Natural killer cell treated with Interleukin-12 subunit alpha and Interleukin-12 subunit beta and Interleukin-15 and Interleukin-18, amount 100 ng/mL, for 72 hours (primary cell): ENCODE results near the gene MMP10. TPM values are rescaled to one million over a fixed set of nuclear protein-coding genes. Genes with fewer than 3 reads are reported as not detected.
"Not testable (repeated sequence)": the region's sequence is repeated elsewhere in the genome, so short reads cannot be mapped to it uniquely, and the experiment has no call there.

Experiments
- ATAC-seq, 2 donors: fragments of 150-1000 bp; cut with Tn5 transposase in 1 of 2; sonication (Bioruptor Pico), chemical (Tn5 transposase) in 1 of 2; 2 replicates each; pipeline ENCODE4 v1.10.0; 2021
- DNase-seq: peaks from one replicate; pipeline ENCODE4 v3.0.0; 2022; ENCODE audit warnings: low spot score
- H3K27ac Mint-ChIP-seq, 2 donors: 1 replicate in 1 of 2; 2 replicates in 1 of 2; pipeline ENCODE4 v1.8.0; 2022; ENCODE audit warnings: mixed read lengths in 2 of 2, mild to moderate bottlenecking in 1 of 2, moderate library complexity in 1 of 2
- H3K27me3 Mint-ChIP-seq, 2 donors: 1 replicate in 1 of 2; 2 replicates in 1 of 2; pipeline ENCODE4 v1.8.0; 2022; ENCODE audit warnings: mixed read lengths in 2 of 2
- H3K36me3 Mint-ChIP-seq: one replicate; pipeline ENCODE4 v1.8.0; 2022; ENCODE audit warnings: mixed read lengths
- H3K4me1 Mint-ChIP-seq, 2 donors: 1 replicate in 1 of 2; 2 replicates in 1 of 2; pipeline ENCODE4 v1.8.0; 2022; ENCODE audit warnings: low read depth in 2 of 2, mixed read lengths in 2 of 2, mild to moderate bottlenecking in 1 of 2
- H3K4me3 Mint-ChIP-seq: one replicate; pipeline ENCODE4 v1.8.0; 2022; ENCODE audit warnings: mixed read lengths
- H3K9me3 Mint-ChIP-seq: 2 replicates; pipeline ENCODE4 v1.8.0; 2022; ENCODE audit warnings: mixed read lengths
- total RNA-seq, 2 donors: library from RNA; stranded (reverse); gene quantifications; one replicate each; pipeline ENCODE4 v1.2.3, GENCODE V29; 2022

The MMP10 gene
- total RNA-seq, 2 donors from 2014 or later = not detected

DNA sequence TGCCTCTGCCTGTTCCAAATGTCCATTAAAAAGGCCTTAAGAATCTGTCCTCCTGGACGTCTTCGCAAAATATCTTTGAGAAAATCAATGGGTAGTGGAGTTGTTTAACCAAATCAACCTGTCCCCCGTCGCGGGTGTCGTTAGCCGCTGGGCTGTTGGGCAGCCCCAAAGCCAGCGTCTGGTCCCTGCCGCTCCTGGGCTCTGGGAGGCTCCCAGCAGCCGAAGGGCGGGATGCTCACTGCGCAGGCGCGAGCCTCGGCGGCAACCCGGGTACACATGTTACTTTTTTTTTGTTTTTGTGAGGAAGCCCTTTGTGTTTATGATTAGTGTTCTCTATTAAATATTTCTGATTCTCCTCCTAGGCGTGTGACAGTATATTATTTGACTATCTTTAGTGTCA lies 12.6 kb downstream of the MMP10 start:
- ATAC-seq (no peak), DNase-seq (no peak)
- Mint-ChIP-seq H3K4me3 (no peak overlapping the region), H3K36me3 (no peaks in the 10 kb centered on the region), H3K4me1 (no peaks in the 10 kb centered on the region), H3K27ac (no peak overlapping the region), H3K27me3 (peaks cover 10 to 23% of the 10 kb centered on the region in 2 donors), H3K9me3 (peaks cover 3% of the 10 kb centered on the region)

DNA sequence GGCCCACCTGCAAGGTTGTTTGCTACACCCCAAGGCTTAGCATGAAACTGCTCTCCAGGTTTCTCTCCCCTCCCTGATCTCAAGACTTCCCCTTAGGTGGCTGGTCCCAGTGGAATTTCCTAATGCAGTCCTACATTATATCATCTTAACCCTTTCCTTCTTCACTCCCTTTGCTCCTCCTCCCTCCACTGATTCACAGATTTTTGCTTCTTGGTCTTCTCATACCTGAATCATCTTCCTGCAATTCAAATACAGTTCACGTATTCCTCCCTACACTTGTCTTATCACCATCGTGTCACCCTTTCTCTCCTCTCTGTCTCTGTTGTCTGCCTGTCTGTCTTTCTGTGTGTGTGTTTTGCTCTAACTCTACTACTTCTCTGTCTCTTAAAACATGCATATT lies 17.0 kb downstream of the MMP10 start:
- peaks cover 0 to 2% of the 10 kb centered on the region in 2 donors for H3K4me1 Mint-ChIP-seq
- peaks cover 9 to 14% of the 10 kb centered on the region in 2 donors for H3K27me3 Mint-ChIP-seq
- H3K4me3 Mint-ChIP-seq = no peak overlapping the region
- H3K27ac Mint-ChIP-seq = no peak overlapping the region
- H3K36me3 Mint-ChIP-seq = no peaks in the 10 kb centered on the region
- H3K9me3 Mint-ChIP-seq = peaks cover 5% of the 10 kb centered on the region
- DNase-seq (no peak), ATAC-seq (no peak)

DNA sequence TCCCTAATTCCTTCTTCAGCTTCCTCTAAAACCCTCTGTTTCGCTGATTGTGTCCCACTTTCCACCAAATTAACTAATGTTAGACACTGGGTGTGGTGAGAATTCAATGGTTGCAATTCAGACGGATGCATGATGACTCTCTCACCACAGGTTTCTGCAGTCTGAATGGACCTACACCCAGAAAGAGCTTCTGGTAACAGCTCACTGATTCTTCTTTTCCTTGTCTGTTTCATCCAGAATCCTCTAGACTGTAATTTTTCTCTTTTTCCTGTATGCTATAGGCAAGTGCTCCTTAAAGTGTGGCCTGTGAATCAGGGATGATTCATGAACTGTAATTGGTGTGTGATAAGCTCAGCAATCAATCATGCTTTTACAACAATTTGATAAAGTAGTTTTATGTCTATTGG lies 18.1 kb downstream of the MMP10 start:
- ATAC-seq = no peak
- no peak overlapping the region for H3K4me3 Mint-ChIP-seq

DNA sequence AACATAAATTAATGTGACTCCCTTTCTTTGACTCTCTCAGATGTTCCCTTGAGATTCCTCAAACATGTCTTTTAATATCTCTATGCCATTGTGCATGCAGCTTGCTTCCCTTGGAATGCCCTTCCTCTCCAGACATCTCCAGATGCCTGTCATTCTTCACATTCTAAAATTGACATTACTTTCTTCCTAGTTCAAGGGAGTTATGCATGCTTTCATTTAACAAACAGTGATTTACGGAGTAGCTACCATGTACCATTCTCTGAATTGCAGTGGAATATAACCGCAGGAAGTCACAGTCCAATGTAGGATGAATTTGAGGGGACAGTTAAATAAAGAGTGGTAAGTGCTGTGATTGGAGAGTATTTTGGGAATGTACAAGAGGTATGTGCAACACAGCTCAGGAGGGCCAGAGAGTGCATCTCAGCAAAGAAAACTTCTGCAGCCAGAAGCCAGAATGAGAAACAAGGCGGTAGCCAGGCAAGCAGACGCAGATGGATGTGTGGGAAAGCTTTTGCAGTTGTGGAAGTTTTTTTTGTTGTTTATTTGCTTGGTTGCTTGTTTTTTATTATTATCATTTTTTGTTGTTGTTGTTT lies 18.7 kb downstream of the MMP10 start:
- peaks cover 6% of the 10 kb centered on the region for H3K9me3 Mint-ChIP-seq
- peaks cover 0 to 5% of the 10 kb centered on the region in 2 donors for H3K4me1 Mint-ChIP-seq
- H3K27me3 Mint-ChIP-seq = peaks cover 11 to 24% of the 10 kb centered on the region in 2 donors
- no peak overlapping the region for H3K27ac Mint-ChIP-seq
- H3K4me3 Mint-ChIP-seq = no peak overlapping the region
- ATAC-seq (no peak), DNase-seq (no peak)
- H3K36me3 Mint-ChIP-seq = no peaks in the 10 kb centered on the region

More for the DNA sequence above, 18.1 kb downstream of the MMP10 start:
- Mint-ChIP-seq H3K27ac (no peak overlapping the region), H3K4me1 (peaks cover 0 to 5% of the 10 kb centered on the region in 2 donors), H3K36me3 (no peaks in the 10 kb centered on the region), H3K9me3 (peaks cover 6% of the 10 kb centered on the region), H3K27me3 (peaks cover 9 to 18% of the 10 kb centered on the region in 2 donors)
- no peak for DNase-seq

DNA sequence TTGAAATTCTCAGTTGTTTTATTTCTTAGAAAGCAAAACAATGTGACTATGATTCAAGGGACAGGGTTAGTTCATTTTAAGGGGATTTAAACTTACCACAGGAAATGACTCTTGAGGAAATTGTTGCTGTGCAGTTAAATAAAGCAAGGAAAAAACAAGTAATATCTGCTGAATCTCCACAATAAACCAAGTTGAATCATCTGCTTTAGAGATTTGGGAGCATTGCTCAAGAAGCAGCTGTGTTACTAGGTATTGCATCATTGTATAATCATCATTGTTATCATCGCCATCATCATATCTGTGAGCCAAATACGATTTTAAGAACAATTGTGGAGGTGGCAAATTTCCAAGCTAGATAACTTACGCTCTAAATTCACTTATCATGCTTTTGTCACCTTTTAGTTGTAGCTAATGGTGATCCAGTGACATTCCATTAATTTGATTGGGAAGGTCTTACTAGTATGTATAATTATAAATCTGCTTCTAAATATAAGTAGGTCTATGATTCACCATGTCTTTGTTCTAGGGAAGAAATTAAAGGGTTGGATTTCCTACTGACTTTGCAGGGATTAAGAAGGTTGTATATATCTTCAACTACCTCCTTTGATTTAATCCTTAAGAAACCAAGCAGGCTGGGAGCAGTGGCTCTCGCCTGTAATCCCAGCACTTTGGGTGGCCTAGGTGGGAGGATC lies 19.9 kb downstream of the MMP10 start:
- Mint-ChIP-seq H3K9me3 (peaks cover 6% of the 10 kb centered on the region), H3K36me3 (no peaks in the 10 kb centered on the region), H3K4me1 (peaks cover 0 to 5% of the 10 kb centered on the region in 2 donors), H3K27ac (no peak overlapping the region), H3K4me3 (no peak overlapping the region), H3K27me3 (peaks cover 11 to 30% of the 10 kb centered on the region in 2 donors)
- no peak for DNase-seq
- no peak for ATAC-seq

DNA sequence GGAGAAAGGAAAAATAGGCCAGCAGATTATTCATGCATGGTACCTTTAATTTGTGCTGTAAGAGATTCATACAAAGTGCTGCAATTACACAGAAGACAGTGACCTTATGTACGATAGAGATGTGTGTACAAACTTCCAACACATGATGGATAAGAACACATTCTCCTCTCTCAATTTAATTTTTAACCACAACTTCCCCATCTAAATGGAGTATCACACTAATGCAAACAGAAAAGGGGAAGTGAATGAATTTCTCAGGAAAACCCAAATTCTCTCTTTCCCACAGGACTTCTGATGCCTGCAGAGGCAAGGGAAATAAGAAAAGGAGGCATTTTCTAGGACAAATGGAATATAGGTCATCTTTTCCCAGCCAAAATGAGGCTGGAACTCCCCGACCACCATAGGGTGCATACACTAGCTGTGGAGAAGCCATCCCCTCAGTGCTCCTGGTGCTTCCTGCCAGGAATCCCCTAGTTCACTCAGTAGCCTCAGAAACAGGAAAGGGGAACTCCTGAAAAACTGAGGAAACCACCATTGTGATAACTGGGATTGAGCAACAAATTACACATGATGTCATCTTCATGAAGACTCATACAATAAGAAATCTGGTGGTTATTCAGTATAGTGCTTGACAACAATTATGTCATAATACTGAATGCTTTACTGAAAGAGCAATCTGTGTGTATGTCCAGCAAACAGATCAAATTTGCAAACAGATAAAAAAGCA lies 22.4 kb downstream of the MMP10 start:
- Mint-ChIP-seq H3K27me3 (peaks cover 12 to 30% of the 10 kb centered on the region in 2 donors), H3K9me3 (peaks cover 4% of the 10 kb centered on the region), H3K4me3 (no peak overlapping the region), H3K4me1 (peaks cover 0 to 5% of the 10 kb centered on the region in 2 donors), H3K27ac (no peak overlapping the region), H3K36me3 (no peaks in the 10 kb centered on the region)
- ATAC-seq (no peak), DNase-seq (no peak)

DNA sequence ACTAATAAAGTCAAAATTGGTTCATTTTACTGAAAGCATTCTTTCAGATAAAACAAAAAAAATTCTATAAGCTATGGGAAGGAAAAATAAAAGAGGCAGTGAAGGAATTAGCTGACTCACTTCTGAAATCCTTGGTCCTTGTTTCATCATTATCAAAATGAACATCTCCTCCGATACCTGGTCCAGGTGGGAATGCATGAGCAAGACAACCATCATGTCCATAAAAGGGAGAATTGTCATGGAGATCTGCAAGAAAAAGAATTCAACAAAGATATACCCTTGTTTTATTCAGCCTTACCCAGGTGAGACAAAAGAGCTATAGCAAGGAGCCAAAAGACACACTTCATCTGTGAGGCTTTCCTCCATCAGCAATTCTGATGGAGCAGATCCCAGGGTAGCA lies 27.2 kb downstream of the MMP10 start:
- H3K36me3 Mint-ChIP-seq = no peaks in the 10 kb centered on the region
- peaks cover 14 to 41% of the 10 kb centered on the region in 2 donors for H3K27me3 Mint-ChIP-seq
- peaks cover 0 to 1% of the 10 kb centered on the region in 2 donors for H3K4me1 Mint-ChIP-seq
- ATAC-seq (no peak), DNase-seq (no peak)
- H3K27ac Mint-ChIP-seq = no peak overlapping the region
- no peak overlapping the region for H3K4me3 Mint-ChIP-seq
- H3K9me3 Mint-ChIP-seq = peaks cover 9% of the 10 kb centered on the region

DNA sequence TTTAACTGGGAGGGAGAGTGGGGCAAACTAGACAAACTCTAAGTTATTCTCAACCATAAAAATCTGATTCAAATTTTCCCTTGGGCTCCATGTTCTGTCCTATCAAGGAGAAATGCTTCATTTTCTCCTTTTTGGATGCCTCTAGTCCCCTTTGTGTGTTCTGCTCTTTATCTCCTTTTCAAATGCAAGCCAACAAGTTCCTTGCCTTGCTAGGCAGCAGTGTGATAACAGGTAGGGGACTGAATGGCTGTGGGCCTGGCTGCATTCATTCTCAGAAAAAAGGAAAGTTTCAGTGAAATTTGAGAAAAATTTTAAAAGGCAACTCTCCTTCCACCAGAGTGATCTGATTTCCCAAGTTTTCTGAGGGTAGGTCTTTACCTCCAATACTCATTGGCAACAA lies 28.8 kb downstream of the MMP10 start:
- no peaks in the 10 kb centered on the region for H3K36me3 Mint-ChIP-seq
- H3K27ac Mint-ChIP-seq = no peak overlapping the region
- peaks cover 12 to 42% of the 10 kb centered on the region in 2 donors for H3K27me3 Mint-ChIP-seq
- ATAC-seq (no peak), DNase-seq (no peak)
- H3K9me3 Mint-ChIP-seq = peaks cover 14% of the 10 kb centered on the region
- no peaks in the 10 kb centered on the region for H3K4me1 Mint-ChIP-seq
- no peak overlapping the region for H3K4me3 Mint-ChIP-seq

DNA sequence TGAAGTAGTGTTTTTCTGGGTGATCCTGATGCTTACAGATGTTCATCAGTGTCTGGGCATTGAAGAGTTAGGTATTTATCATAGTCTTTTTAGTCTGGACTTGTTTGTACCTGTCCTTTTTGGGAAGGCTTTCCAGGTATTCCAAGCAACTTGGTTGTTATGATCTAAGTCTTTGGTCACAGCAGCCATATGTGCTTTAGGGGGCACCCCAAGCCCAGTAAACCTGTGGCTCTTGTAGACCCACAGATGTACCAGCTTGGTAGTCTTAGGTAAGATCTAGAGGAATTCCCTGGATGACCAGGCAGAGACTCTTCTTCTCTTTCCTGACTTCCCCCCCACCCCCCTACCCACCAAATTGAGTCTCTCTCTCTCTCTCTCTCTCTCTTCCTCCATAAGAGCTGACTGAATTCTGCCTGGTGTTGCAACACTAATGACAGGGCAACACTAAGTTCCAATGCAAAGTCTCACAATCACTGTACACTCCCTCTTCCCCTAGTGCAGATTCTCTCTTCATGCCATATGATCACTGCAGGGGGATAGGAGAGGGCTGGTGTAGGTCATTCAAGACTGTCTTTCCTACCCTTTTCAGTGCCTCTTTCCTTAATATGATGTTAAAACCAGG lies 31.2 kb downstream of the MMP10 start:
- Mint-ChIP-seq H3K36me3 (no peaks in the 10 kb centered on the region), H3K27me3 (peaks cover 7 to 25% of the 10 kb centered on the region in 2 donors), H3K27ac (no peak overlapping the region), H3K9me3 (peaks cover 18% of the 10 kb centered on the region), H3K4me1 (no peaks in the 10 kb centered on the region), H3K4me3 (no peak overlapping the region)
- DNase-seq (no peak), ATAC-seq (no peak)

DNA sequence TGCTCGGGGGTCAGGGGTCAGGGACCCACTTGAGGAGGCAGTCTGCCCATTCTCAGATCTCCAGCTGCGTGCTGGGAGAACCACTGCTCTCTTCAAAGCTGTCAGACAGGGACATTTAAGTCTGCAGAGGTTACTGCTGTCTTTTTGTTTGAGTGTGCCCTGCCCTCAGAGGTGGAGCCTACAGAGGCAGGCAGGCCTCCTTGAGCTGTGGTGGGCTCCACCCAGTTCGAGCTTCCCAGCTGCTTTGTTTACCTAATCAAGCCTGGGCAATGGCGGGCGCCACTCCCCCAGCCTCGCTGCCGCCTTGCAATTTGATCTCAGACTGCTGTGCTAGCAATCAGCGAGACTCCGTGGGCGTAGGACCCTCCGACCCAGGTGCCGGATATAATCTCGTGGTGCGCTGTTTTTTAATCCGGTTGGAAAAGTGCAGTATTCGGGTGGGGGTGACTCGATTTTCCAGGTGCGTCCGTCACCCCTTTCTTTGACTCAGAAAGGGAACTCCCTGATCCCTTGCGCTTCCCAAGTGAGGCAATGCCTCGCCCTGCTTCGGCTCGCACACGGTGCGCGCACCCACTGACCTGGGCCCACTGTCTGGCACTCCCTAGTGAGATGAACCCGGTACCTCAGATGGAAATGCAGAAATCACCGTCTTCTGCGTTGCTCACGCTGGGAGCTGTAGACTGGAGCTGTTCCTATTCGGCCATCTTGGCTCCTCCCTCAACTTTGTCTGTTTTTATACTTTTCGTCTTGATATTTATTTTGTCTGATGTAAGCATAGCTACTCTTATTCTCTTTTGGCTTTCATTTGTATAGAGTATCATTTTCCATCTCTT lies 33.5 kb downstream of the MMP10 start:
- H3K36me3 Mint-ChIP-seq, ATAC-seq, H3K4me1 Mint-ChIP-seq, H3K27ac Mint-ChIP-seq, H3K4me3 Mint-ChIP-seq, DNase-seq: not testable (repeated sequence)
- Mint-ChIP-seq H3K9me3 (peaks cover 18% of the 10 kb centered on the region), H3K27me3 (peaks cover 4 to 25% of the 10 kb centered on the region in 2 donors)

DNA sequence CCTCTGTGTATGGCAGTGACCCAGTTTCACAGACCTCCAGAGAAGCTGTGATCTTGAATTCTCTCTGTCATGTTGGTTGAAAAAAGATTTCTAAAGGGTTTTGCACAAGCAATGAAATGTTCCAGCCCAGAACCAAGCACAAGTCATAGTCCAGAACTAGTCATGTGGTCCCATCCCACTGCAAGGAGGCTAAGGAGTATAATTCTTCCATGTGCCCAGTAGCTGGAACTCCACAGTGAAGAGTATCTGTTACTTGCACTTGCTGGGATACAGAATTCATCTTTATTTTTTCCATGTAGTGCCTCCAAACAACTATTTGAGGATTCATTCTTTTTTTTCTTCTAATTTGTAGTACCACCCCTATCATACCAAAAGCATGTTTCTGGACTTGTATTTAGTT lies 45.8 kb downstream of the MMP10 start:
- Mint-ChIP-seq H3K4me3 (no peak overlapping the region), H3K4me1 (no peaks in the 10 kb centered on the region), H3K27ac (no peak overlapping the region), H3K9me3 (peaks cover 5% of the 10 kb centered on the region), H3K36me3 (no peaks in the 10 kb centered on the region), H3K27me3 (no peaks in the 10 kb centered on the region)
- DNase-seq = no peak
- no peak for ATAC-seq

DNA sequence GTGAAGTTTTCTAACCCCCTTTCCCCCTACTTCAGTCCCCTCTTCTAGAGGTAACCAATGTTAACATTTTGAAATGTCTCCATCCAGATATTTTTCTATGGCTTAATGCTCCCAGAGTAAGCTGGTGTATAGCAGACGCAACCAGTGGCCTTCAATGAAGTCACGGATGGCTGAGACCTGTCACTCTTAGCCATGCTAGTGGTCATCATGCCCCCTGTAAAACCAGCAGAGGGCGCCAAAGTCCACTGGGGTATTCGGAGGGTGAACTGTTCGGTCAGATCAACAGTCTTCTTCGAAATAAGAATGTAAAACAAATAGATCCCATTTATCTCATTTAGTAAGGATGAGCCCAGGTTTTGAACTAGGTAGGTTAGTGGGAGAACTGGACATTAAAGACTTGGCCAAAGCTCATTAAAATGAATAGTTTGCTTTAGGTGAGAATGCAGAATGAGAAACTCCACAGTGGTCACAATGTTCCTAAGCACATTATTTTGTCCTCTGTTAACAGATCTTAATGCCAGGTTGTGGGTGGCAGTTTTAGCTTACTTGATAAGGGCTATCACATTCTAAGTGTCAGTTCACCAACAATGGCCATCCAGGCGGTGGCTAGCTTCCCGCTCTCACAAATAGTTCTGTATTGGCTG lies 47.1 kb downstream of the MMP10 start:
- no peaks in the 10 kb centered on the region for H3K27me3 Mint-ChIP-seq
- H3K27ac Mint-ChIP-seq = no peak overlapping the region
- peaks cover under 1% of the 10 kb centered on the region for H3K9me3 Mint-ChIP-seq
- H3K36me3 Mint-ChIP-seq = no peaks in the 10 kb centered on the region
- no peak overlapping the region for H3K4me3 Mint-ChIP-seq
- no peaks in the 10 kb centered on the region for H3K4me1 Mint-ChIP-seq
- peak in 1 of 2 donors; percentile 62 for ATAC-seq
- DNase-seq = no peak

DNA sequence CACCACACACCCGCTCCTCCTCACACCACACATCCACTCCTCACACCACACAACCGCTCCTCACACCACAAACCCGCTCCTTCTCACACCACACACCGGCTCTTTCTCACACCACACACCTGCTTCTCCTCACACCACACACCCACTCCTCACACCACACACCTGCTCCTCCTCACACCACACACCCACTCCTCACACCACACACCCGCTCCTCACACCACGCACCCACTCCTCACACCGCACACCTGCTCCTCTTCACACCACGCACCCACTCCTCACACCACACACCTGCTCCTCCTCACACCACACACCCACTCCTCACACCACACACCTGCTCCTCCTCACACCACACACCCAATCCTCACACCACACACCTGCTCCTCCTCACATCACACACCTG lies 49.5 kb downstream of the MMP10 start:
- peak in 1 of 2 donors; percentile 20 for ATAC-seq
- not testable (repeated sequence) for H3K4me3 Mint-ChIP-seq, H3K9me3 Mint-ChIP-seq, H3K27me3 Mint-ChIP-seq, H3K27ac Mint-ChIP-seq, H3K4me1 Mint-ChIP-seq, DNase-seq, H3K36me3 Mint-ChIP-seq
